GM15510 (cell line): ENCODE measurements around the gene BNC2.

ENCODE experiments used
- POLR2A ChIP-seq: IDR thresholded peaks from 3 replicates; pipeline ENCODE4 v1.6.1; 2011; ENCODE audit warnings: borderline replicate concordance; ENCODE audit not compliant: insufficient read length; ENCODE audit errors: extremely low read depth

The BNC2 gene

GRCh38 chr9:16637911-16638310 lies 232.6 kb downstream of the BNC2 start:
- no peak for TF ChIP-seq POLR2A

GRCh38 chr9:16637218-16637617 lies 233.3 kb downstream of the BNC2 start:
- TF ChIP-seq POLR2A = no peak

- TF ChIP-seq POLR2A = no peak
Observed at GRCh38 chr9:16633794-16634193, 236.7 kb downstream of the BNC2 start.

GRCh38 chr9:16628413-16628812 lies 242.1 kb downstream of the BNC2 start:
- no peak for TF ChIP-seq POLR2A

GRCh38 chr9:16627967-16628366 lies 242.5 kb downstream of the BNC2 start:
- TF ChIP-seq POLR2A = no peak

- TF ChIP-seq POLR2A = no peak
Observed at GRCh38 chr9:16627521-16627920, 242.9 kb downstream of the BNC2 start.

GRCh38 chr9:16626577-16627130 lies 243.8 kb downstream of the BNC2 start:
- no peak for TF ChIP-seq POLR2A

GRCh38 chr9:16625811-16626210 lies 244.7 kb downstream of the BNC2 start:
- TF ChIP-seq POLR2A = no peak

- no peak for TF ChIP-seq POLR2A
Observed at GRCh38 chr9:16625161-16625631, 245.3 kb downstream of the BNC2 start.

- no peak for TF ChIP-seq POLR2A
Observed at GRCh38 chr9:16624744-16625117, 245.7 kb downstream of the BNC2 start.

- TF ChIP-seq POLR2A = no peak
Observed at GRCh38 chr9:16623989-16624743, 246.3 kb downstream of the BNC2 start.

GRCh38 chr9:16622541-16622940 lies 247.9 kb downstream of the BNC2 start:
- no peak for TF ChIP-seq POLR2A

GRCh38 chr9:16619914-16620520 lies 250.5 kb downstream of the BNC2 start:
- no peak for TF ChIP-seq POLR2A

GRCh38 chr9:16619402-16619801 lies 251.1 kb downstream of the BNC2 start:
- no peak for TF ChIP-seq POLR2A

GRCh38 chr9:16618524-16618923 lies 251.9 kb downstream of the BNC2 start:
- TF ChIP-seq POLR2A = no peak

GRCh38 chr9:16616686-16617085 lies 253.8 kb downstream of the BNC2 start:
- no peak for TF ChIP-seq POLR2A
